ENCODE measurements around the gene ZBTB7C.

Gene ZBTB7C

DNA sequence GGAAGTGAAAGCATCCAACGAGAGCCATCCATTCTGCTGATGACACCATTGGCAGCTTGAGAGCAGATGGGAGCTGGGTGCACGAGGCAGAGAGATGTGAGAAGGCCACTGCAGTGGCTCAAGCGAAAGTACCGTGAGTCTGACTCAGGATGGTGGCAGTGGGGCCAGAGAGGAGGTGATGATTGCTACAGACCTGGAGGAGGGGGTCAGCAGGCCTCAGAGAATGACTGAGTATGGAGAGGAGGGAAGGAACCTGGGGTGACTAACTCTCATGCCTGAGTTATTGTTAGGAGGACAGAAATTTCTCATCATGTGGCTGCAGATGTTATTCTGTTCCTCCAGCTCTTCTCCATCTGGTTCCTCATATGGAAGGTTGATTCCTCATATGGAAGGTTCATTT lies 8.8 kb upstream of the ZBTB7C start:
- TF ChIP-seq, protein P1, sequence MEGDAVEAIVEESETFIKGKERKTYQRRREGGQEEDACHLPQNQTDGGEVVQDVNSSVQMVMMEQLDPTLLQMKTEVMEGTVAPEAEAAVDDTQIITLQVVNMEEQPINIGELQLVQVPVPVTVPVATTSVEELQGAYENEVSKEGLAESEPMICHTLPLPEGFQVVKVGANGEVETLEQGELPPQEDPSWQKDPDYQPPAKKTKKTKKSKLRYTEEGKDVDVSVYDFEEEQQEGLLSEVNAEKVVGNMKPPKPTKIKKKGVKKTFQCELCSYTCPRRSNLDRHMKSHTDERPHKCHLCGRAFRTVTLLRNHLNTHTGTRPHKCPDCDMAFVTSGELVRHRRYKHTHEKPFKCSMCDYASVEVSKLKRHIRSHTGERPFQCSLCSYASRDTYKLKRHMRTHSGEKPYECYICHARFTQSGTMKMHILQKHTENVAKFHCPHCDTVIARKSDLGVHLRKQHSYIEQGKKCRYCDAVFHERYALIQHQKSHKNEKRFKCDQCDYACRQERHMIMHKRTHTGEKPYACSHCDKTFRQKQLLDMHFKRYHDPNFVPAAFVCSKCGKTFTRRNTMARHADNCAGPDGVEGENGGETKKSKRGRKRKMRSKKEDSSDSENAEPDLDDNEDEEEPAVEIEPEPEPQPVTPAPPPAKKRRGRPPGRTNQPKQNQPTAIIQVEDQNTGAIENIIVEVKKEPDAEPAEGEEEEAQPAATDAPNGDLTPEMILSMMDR (IDR thresholded peaks at IDR 0.05; ENCODE audit: low read depth, low read length, missing control alignments): no peak
- no peak overlapping the region for H3K4me3 ChIP-seq (ENCODE audit: low read depth, low read length)
- no peak for DNase-seq (ENCODE audit: low read depth)

DNA sequence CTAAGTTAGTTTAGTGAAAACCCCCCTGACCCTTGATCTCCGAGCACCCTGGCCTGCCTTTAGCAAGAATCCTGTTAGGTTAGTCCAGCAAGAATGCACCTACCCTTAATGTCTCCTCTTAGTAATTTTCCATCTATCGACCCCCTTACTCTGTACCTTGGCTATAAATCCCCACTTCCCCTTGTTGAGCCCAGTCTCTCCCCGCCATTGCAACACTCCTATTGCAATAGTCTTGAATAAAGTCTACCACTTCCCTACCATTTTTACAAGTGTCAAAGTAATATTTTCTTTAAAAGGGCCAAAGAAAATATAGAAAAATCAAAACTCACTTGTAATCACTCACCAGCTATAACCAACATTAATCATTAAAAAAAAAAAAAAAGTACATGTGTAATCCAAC lies 4.2 kb upstream of the ZBTB7C start:
- no peak for DNase-seq (ENCODE audit: low read depth)
- H3K4me3 ChIP-seq (ENCODE audit: low read depth, low read length): no peak overlapping the region
- TF ChIP-seq, protein P1 (IDR thresholded peaks at IDR 0.05; ENCODE audit: low read depth, low read length, missing control alignments): no peak

DNA sequence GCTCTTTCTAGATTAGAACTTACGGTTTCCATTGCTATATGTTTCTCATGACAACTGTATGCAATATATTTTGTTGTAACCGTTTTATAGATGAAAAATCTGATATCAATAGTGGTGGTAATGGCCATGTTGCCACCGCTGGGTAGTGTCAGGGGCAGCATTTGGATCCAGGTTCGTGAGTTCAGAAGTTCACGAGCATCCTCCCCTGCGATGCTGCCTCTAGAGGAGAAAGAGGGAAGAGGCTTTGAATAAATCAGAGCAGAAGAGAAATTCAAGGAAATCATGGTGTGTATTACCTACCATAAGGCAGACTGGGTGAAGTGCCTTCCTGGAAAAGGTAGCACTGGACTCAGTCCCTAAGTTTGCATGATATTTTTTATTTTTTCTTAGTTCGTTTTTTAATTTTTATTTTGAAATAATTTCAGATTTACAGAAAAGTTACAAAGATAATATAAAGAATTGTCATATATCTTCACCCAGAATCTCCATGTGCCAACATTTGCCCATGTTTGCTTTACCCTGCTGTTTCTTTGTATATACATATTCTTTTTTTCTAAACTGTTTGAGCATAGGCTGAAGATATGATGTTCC lies 3.3 kb upstream of the ZBTB7C start:
- TF ChIP-seq, protein P1 (IDR thresholded peaks at IDR 0.05; ENCODE audit: low read depth, low read length, missing control alignments): peak; percentile 79
- no peak overlapping the region for H3K4me3 ChIP-seq (ENCODE audit: low read depth, low read length)
- DNase-seq (ENCODE audit: low read depth): peak; percentile 13

DNA sequence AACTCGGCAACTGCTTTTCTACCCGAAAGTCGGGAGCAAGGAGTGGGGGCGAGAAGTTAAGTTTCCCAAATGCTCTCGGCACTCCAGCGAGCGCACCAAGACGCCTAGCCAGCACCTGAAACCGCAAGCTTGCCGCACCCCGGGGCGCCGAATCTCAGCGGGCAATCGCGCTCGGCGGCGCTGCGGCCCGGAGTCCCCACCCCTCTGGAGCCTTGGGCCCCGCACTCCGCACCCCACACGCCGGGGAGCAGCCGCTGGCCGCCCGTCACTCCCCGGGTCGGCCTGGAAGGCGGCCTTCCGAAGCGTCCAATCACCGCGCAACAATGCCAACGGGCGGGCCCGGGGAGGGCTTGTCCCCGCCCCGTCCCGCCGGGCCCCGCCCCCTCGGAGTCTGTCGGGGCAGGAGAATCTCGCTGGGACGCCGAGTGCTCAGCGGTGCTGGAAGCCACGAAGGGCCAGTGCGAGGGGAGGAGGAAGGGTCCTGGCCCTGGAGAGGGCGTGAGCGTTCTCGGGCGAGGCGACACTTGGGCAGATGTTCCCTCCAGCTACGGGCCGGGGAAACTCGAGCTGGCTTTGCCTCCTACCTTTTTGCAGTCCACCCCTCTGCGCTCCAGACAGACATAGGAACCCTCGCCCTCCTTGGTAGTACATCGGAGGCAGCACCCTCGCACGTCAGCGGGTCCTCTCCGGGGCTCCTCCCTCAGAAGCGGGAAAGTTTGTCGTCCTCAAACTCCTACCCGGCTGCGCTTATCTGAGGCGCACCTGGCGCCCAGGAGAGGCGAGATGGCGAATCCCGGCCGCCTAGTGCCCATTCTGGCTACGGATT lies 1.1 kb upstream of the ZBTB7C start:
- H3K4me3 ChIP-seq (ENCODE audit: low read depth, low read length): peak overlapping the region; percentile 66
- TF ChIP-seq, protein P1 (IDR thresholded peaks at IDR 0.05; ENCODE audit: low read depth, low read length, missing control alignments): no peak
- peak; percentile 21 for DNase-seq (ENCODE audit: low read depth)

DNA sequence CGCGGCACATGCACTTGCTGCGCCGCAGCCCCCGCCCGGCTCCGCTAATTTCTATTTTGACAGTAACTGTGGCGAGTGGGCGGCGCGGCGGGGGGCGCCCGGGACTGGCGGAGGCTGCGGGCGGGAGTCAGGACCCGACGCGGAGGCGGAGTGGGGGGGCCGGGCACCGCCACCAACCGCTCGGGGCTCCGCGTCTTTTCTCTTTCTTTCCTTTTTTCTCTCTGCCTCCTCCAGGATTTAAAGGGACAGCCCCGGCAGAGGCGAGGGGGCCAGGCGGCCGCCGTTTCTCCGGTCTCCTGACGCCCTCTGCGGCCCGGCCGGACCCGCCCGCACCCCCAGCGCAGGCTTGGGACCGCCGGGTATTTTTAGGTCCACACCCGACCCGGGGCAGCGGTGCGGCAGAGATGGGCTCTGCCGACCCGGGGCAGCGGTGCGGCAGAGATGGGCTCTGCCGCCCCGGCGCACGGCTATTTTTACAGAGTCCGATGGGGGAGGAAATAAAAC lies 460 bp upstream of the ZBTB7C start:
- DNase-seq (ENCODE audit: low read depth): no peak
- TF ChIP-seq, protein P1 (IDR thresholded peaks at IDR 0.05; ENCODE audit: low read depth, low read length, missing control alignments): no peak
- H3K4me3 ChIP-seq (ENCODE audit: low read depth, low read length): peak overlapping the region; percentile 66

DNA sequence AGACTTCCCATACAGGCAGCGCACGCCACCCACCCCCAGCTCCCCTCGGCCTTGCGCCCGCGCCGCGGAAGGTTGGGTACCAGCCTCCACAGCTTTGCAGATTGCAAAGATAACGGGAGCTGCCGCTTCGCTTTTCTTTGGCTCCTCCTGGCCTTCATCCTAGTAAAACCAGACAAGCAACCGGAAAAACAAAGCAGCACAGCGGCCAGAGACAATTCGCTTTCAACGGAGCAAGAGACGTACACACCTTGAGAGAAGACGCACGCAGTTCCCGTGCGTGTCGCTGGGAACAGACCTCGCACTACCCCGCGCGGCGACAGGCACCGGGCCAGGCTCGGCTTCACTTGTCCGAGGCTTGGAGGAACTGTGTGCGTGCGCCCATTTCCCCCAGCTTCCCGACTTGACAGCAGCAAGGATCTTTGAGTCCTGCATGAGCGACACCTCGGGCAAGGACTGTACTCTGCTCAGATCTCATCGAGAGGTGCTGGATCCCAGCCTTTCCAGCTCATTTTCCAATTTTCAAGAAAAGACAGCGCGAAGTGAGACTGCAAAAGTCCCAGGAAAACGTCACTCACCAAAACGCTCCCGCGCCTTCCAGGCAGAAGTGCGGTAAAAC lies 964 bp downstream of the ZBTB7C start:
- no peak overlapping the region for H3K4me3 ChIP-seq (ENCODE audit: low read depth, low read length)
- no peak for DNase-seq (ENCODE audit: low read depth)
- TF ChIP-seq, protein P1 (IDR thresholded peaks at IDR 0.05; ENCODE audit: low read depth, low read length, missing control alignments): no peak
